NCI-H446 treated with DMSO at 0.1 percent for 48 hours (cell line): ENCODE results near the gene ST8SIA4.
"Not testable (repeated sequence)": the region's sequence is repeated elsewhere in the genome, so short reads cannot be mapped to it uniquely, and the experiment has no call there.

ENCODE experiments used
- DNase-seq: peaks from one replicate; lab custom pipeline; 2025; lab: John Stamatoyannopoulos, UW

The ST8SIA4 gene

GRCh38 chr5:100787648-100788047, 115.4 kb downstream of the ST8SIA4 start:
- no peak for DNase-seq

DNA sequence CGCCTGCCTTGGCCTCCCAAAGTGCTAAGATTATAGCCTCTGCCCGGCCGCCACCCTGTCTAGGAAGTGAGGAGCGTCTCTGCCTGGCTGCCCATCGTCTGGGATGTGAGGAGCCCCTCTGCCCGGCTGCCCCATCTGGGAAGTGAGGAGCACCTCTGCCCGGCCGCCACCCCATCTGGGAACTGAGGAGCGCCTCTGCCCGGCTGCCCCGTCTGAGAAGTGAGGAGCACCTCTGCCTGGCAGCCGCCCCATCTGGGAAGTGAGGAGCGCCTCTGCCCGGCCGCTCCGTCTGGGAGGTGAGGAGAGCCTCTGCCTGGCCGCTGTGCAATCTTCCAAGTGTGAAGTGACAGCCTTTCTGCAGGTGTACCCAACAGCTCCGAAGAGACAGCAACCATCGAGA, 117.5 kb downstream of the ST8SIA4 start:
- DNase-seq: not testable (repeated sequence)

- DNase-seq: no peak
Observed at GRCh38 chr5:100780376-100780870, 122.7 kb downstream of the ST8SIA4 start.

- no peak for DNase-seq
Observed at GRCh38 chr5:100779669-100780375, 123.3 kb downstream of the ST8SIA4 start.

GRCh38 chr5:100777680-100778300, 125.3 kb downstream of the ST8SIA4 start:
- no peak for DNase-seq

GRCh38 chr5:100775533-100775855, 127.6 kb downstream of the ST8SIA4 start:
- no peak for DNase-seq

GRCh38 chr5:100772548-100772947, 130.5 kb downstream of the ST8SIA4 start:
- no peak for DNase-seq

DNA sequence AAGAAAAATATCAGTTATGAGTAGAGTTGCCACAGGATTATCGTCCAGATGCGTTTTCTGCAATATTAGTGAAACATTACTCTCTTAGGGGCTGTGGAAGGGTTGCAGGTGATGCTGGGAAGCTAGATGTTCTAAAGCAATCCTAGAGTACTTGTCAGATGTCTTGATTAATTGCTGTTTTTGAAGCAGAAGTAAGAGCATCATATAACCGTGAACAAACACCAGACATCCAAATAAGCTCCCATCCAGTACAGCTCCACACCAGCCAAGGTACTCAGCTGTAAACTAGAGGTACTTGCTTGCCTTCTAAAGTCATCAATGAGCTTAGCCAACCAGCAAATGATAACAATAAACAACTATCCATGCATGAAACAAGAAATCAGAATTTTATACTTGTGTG, 131.1 kb downstream of the ST8SIA4 start:
- no peak for DNase-seq

- no peak for DNase-seq
Observed at GRCh38 chr5:100771181-100771580, 131.9 kb downstream of the ST8SIA4 start.

GRCh38 chr5:100768221-100768620, 134.9 kb downstream of the ST8SIA4 start:
- no peak for DNase-seq

DNA sequence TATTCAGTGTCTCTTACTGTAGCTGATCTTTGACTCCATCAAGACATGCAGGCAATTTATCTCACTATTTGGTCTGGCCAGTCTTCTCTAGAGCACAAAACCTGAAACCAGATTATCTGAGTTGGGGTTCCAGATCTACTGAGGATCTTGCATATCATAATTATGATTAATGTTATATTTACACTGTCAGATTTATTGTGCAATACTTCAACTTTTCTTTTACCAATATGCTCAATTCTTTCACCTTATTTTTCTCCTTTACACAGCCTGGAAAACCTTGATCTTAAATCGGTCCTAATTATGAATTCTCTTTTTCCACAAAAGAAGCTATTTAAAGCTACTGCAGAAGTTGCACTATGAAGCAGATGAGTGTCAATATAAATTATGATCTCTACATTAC, 140.1 kb downstream of the ST8SIA4 start:
- DNase-seq: no peak

DNA sequence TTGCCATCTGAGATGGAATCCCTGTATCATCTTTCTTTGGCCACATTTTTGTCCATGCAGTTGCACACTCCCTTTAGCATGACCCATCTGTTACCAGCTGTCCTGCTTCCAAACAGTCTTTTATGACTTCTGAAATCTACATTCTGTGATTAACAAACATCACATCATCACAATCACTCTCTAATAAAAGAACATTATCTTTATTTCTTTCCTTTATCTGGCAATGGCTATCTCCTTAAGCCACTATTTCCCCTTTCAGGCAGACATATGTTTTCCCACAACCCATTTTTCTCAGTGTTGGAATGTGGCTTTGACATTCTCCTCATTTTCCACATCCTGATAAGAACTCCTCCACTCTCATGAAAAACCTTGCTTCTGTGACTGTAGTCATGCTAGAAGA, 141.0 kb downstream of the ST8SIA4 start:
- DNase-seq: no peak

DNA sequence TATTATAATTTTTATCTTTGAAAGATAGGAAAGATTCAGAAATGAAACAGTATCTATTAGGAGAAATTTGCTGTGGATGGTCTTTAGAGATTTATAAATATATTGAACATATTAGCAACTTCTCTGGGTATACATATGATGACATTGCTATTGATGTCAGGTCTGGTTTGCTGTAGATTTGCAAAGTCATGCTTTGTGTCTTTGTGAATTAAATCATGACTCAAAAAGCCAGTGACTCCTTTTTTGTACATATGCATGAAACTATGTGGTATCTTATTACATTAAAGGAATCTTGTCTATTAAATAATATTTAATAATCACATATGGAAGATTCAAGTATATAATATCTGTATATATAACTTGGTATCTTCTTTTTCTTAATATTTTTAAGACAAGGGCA, 141.9 kb downstream of the ST8SIA4 start:
- no peak for DNase-seq

DNA sequence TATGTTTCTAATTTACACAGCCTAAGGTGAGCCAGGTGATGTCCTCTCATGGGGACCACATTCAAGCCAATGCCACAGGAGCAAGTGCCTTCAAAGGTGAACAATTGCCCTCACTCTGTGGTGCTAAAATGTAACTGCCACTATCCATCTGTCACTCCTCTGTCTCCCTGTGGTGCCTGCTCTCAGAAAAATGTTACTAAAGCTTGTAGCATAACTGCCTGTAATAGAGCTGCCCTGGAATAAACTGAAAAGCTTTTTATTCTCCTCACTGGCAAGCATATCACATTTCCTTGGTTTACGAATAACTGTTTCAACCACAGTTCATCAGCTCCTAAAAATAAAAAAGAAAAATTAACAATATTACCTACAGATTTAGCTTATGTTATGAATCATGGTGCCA, 142.4 kb downstream of the ST8SIA4 start:
- DNase-seq: no peak

DNA sequence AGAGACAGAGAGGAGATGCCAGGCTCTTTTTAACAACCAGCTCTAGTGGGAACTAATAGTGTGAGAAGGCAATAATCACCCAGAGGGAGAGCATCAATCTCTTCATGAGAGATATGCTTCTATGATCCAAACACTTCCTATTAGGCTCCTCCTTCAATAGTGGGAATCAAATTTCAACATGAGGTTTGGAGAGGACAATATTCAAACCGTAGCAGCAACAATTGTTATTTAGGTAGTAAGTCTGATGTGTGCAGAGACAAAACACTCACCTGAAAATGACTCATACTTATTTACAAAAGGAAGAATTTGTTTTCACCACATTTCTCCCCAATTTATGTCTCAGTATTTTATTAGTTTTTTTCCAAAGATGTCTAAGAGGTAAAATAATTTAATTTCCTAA, 144.3 kb downstream of the ST8SIA4 start:
- no peak for DNase-seq

DNA sequence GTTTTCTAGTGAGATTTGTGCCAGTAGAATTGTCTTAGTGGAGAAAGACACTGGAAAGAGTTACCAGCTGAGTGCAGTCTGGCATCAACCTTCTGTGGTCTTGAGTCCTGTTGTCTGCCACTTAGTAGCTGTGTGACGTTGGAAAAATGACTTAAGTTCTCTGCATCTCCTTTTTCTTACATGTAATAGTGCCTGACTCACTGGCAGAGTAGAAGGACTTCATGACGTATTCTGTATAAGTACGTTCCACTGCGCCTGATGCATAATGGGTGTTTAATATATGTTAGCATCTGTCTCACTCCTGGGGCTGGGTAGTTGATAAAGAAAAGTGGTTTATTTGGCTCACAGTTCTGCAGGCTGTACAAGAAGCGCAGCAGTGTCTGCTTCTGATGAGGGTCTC, 144.8 kb downstream of the ST8SIA4 start:
- no peak for DNase-seq

GRCh38 chr5:100757618-100758017, 145.5 kb downstream of the ST8SIA4 start:
- DNase-seq: no peak
